Sciatic nerve (tissue), 2 donors: ENCODE data around the gene RPL34. TPM values are rescaled to one million over a fixed set of nuclear protein-coding genes. Genes with fewer than 3 reads are reported as not detected.
"Not testable (repeated sequence)": the region's sequence is repeated elsewhere in the genome, so short reads cannot be mapped to it uniquely, and the experiment has no call there.

Source experiments
- ATAC-seq: fragments of 200-7000 bp; cut with Tn5 transposase; one replicate; pipeline ENCODE4 v1.9.1; 2020; ENCODE audit warnings: mild to moderate bottlenecking, moderate library complexity
- DNase-seq: peaks from one replicate; pipeline ENCODE4 v3.0.0-alpha.2; 2020; ENCODE audit warnings: low spot score
- intact Hi-C: fragments of 100-400 bp; cut with DNase I; formaldehyde crosslinking; loops from one replicate; pipeline ENCODE4 v1.14.2; 2022
- total RNA-seq: library from RNA; stranded (reverse); fragmentation: NEBNext Ultra II Directional; extraction: Animal tissue kit (Norgen Biotek cat#: 25700); gene quantifications from one replicate; pipeline ENCODE4 v1.2.1, GENCODE V29; 2021
- donor health status: DM: no; HTN: no; CAD: no.
- donor health status: DM: no; HTN: no; CAD: no.

RPL34 gene
- 980 TPM for total RNA-seq

GRCh38 chr4:108620101-108620932 is at the start of gene RPL34:
Gene RPL34, plus strand, starts transcription at chr4:108620576. Its CDS starts 1,384 bp downstream, at chr4:108621960.
- ATAC-seq: peak; percentile 100
- DNase-seq: peak; percentile 98
- intact Hi-C loops: loop anchor here (5.0 kb wide), 1 partner anchor 1172 kb away; no protein-coding TSS in a partner anchor

DNA sequence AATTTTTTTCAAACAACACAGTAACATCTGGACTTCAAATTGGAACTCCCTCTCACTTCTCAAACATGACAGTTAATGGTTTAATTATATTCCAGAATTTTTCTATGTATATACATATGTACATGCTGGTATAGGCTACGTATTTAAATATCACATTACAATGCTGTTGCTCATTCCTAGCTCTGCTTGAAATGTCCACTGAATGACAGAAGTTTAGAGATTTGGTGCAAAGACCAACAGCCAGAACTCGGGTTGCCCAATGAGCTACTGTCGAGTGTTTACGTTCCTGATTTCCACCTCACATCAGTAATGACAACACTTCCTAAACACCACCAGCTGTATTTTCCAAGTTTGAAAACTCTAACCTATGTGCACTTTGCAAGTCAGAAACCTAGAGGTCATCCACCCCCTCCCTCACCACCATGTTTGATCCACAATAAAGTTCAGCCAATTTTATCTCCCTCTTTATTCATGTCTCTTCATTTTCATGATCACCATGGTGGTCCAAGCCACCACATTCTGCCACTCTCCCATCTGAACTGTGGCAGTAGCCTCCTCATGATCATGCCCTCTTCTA is 49.3 kb upstream of the RPL34 start:
- intact Hi-C loops: loop anchor here (10.0 kb wide), 1 partner anchor 506 kb away; no protein-coding TSS in a partner anchor
- DNase-seq (no peak), ATAC-seq (no peak)

GRCh38 chr4:108574402-108574801 is 46.0 kb upstream of the RPL34 start:
- intact Hi-C loops: loop anchor here (10.0 kb wide), 1 partner anchor 510 kb away; no protein-coding TSS in a partner anchor
- no peak for DNase-seq
- ATAC-seq: no peak

DNA sequence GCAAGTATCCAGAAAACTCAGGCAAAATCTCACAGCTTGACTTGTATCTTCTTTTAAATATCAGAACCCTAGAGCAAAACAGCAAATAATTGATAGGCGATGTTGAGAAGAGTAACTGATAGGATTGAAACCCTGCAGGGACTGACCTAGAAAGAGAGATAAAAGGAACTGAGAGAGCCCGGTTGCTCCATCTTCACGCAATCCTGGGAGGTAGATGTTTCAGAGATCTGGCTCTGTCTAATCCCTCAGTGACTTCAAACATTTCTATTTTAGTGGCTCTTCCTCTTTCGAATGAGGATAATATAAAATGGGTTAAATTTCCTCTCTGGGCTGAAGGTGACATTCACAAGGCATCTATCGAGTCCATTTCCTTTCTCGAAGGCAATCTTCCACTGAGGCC is 39.3 kb upstream of the RPL34 start:
- intact Hi-C loops: no loop called here
- DNase-seq (no peak), ATAC-seq (no peak)

DNA sequence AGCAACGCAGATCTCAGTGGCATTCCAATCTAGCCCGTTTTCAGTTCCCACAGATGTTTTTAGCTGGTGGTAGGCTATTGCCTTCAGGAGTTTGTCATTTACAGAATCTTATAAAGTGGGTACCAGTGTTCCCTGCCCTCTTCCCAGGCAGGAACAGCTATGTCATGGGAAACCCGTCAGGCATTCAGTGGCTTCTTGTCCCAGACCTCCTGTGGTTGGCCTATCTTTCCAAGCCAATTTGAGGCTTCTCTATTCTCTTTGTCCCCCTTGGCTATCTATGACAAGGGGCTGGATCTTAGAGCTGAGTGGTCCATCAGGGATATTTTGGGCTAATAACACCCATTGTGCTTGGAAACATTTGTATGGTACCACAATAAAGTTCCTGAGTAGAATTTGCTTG is 33.6 kb upstream of the RPL34 start:
- intact Hi-C loops: no loop called here
- no peak for ATAC-seq
- DNase-seq: no peak

DNA sequence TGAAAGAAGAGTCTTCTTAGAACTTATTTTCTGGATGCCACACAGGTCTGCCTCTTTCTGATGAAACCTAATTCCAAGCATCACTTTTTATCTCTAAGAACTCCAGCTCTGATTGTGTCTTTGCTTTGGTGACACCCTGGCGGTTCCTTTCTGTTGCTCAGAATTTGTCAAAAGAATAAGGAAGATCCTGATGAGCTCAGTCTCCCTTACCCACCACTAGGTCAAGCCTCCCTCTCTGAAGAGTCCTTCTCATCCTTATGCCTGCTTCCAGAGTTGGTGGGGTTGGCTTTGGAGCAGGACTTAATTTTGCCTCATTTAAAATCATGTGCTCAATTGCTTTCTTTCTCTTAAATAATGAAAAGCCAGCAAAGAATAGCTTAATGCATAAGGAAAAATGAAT is 31.5 kb upstream of the RPL34 start:
- no peak for ATAC-seq
- intact Hi-C loops: no loop called here
- no peak for DNase-seq

- no peak for ATAC-seq
These were observed 30.4 kb upstream of the RPL34 start for GRCh38 chr4:108589961-108590360.

DNA sequence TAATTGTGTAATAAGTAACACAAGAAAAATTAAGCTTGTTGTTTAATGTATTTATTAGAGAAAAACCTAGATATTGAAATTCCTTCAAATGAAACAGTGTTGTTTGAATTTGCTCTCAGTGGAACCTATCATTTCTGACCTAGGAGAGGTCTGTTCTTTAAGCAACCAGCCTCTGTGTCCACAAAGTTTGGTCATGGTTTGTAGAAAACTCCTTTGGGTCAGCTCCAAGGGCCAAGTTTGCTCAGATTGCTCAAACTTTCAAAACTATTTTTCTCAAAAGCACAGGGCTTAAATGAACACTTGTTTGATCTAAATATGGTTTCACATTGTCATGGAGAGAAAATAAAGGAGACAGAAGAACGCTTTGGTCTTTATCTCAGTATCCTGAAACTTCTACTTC is 29.6 kb upstream of the RPL34 start:
- DNase-seq (no peak), ATAC-seq (no peak)
- intact Hi-C loops: no loop called here

More at GRCh38 chr4:108589961-108590360, 30.4 kb upstream of the RPL34 start:
- no peak for DNase-seq
- intact Hi-C loops: no loop called here

GRCh38 chr4:108592674-108592986 is 27.7 kb upstream of the RPL34 start:
- no peak for ATAC-seq
- intact Hi-C loops: no loop called here
- DNase-seq: no peak

DNA sequence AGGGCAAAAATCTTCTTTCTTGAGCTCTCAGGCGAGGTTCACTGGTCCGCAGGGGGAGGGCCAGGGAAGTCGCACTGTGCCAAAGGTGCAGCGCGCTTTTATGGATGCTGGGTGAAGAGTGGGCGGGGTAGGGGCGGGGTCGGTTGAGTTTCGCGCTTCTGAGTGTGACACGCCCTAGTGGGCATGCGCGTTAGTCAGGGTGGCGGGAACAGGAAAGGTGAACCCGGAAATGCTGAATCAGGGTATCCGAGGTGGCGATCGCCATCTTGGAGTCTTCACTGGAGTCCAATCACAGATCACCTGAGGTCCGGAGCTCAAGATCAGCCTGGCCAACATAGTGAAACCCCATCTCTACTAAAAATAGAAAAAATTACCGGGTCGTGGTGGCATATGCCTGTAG is 26.1 kb upstream of the RPL34 start:
- DNase-seq, intact Hi-C loops, ATAC-seq: not testable (repeated sequence)

GRCh38 chr4:108596344-108596743 is 24.0 kb upstream of the RPL34 start:
- DNase-seq (no peak), ATAC-seq (no peak)
- intact Hi-C loops: no loop called here

DNA sequence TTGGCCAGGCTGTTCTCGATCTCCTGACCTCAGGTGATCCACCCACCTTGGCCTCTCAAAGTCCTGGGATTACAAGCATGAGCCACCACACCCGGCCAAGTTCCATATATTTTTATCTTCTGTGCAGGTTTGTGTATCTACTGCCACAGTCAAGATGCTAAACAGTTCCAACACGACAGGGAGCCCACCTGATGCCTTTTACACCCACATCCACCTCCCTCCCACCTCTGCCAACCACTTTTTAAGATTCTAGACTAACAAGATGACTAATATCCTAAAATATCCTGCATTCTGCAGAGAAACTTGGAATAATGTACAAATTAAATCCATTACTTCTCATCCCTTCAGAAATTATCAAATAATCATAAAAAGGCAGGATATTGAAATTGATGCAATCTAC is 19.3 kb upstream of the RPL34 start:
- ATAC-seq (no peak), DNase-seq (no peak)
- intact Hi-C loops: no loop called here

- no peak for ATAC-seq
- intact Hi-C loops: no loop called here
- DNase-seq: no peak
These were observed 18.8 kb upstream of the RPL34 start for GRCh38 chr4:108601532-108601931.

DNA sequence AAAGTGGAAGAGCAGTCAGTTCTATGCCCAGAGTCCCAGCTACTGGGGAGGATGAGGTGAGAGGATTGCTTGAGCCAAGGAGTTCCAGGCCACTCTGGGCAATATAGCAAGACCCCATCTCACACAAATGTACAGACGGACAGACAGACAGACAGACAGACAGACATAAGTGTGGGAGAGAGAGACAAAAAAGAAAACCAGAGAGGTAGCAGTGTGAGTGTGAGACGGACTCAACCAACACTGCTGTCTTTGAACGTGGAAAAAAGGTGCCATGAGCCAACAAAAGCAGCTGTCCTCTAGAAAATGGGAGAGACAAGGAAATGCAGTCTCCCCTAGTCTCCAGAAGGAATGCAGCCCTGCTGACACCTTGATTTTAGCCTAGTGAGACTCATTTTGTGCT is 18.2 kb upstream of the RPL34 start:
- ATAC-seq (no peak), DNase-seq (no peak)
- intact Hi-C loops: no loop called here

DNA sequence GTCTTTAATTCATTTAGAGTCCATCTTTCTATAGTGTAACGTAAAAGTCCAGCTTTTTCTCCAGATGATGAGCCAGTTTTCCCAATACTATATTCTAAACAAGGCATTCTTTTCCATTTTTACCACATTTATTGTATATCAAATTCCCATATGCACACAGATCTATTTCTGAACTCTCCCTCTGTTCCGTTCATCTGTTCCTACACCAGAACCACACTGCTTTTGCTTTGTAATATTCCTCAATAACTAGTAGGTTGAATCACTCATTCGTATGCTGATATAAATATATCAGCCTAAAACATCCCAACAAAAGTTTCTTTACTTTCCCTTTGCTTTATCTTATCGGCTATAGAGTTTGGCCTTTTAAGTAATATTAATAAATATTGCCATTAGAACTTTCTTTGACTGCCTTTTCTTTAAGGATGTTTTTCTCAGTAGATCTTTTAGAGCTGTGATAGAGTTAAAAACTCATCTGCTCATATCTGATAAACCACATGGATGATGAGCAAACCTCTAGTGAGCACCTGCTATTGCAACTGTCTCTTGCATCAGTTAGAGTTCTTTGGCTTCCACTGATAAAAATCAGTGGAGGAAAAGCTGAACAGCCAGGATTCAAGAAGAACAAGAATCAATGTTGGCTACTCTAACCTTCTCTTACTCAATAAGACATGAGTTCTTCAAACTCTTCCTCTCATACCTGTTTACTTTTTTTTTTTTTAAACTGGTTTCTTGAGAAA is 13.1 kb upstream of the RPL34 start:
- no peak for DNase-seq
- intact Hi-C loops: no loop called here
- ATAC-seq: no peak

DNA sequence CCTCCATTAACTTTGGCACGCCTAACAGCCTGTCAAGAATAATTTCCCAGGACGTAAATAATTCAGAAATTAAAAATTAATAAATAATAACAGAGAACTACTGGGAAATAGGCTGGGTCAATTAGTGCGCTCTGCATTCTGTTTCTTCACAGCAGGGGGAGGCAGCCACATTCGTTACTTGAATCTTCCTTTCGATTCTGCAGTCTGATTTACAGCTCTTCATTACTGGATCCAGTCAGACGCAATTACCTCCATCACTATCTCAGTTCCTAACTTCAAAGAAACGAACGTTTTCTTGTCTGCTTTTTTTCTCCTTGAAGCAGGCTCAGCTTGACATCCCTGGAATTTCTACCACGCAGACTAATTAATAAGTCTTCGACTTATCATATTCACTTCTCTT is 9.0 kb upstream of the RPL34 start:
- DNase-seq (no peak), ATAC-seq (peak; percentile 45)
- intact Hi-C loops: no loop called here

GRCh38 chr4:108612365-108612764 is 8.0 kb upstream of the RPL34 start:
- DNase-seq (no peak), ATAC-seq (no peak)
- intact Hi-C loops: no loop called here

DNA sequence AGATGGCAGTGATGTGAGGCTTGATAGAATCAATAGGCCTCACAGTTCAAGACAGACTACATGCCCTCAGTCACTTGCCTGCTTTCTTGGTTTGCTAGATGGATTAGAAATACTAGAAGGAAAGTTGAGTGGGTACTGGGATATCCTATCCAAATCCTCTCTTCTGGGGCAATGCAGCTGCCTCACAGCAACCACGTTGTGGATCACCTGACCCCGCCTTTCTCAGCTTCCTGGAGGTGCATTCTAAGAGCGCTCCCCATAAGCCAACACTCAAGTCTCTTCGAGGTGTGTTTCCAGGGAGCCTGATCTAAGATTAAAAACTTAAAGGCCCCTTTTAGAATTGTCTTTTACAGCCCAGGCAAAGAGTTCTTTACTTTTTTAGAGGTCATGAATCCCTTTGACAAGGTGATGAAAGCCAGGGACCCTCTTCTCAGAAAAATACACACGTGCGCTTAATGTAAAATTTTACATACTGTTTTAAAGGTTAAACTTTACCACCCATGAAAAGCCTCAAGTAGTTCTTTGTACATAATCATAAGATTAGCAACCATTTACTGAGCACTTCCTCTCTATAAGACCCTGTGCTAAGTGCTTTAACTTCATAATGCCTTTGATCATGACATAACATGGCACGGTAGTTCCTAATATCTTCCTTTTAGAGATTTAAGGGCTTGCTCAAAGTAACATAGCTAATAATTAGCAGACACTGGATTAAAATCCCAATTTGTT is 840 bp upstream of the RPL34 start:
- no peak for DNase-seq
- intact Hi-C loops: loop anchor here (5.0 kb wide), 1 partner anchor 1173 kb away; no protein-coding TSS in a partner anchor
- peak; percentile 13 for ATAC-seq
